GM21529 (cell line): Measurements from ENCODE around the gene DNMBP.
"Not testable (repeated sequence)": the region's sequence is repeated elsewhere in the genome, so short reads cannot be mapped to it uniquely, and the experiment has no call there.

Source experiments
- ATAC-seq: cut with Tn5 transposase; IDR thresholded peaks from one replicate; pipeline ENCODE4 v1.9.1; 2021; ENCODE audit not compliant: unreplicated experiment

The DNMBP gene

GRCh38 chr10:99870123-99870730 is 139.5 kb downstream of the DNMBP start:
- no peak for ATAC-seq

DNA sequence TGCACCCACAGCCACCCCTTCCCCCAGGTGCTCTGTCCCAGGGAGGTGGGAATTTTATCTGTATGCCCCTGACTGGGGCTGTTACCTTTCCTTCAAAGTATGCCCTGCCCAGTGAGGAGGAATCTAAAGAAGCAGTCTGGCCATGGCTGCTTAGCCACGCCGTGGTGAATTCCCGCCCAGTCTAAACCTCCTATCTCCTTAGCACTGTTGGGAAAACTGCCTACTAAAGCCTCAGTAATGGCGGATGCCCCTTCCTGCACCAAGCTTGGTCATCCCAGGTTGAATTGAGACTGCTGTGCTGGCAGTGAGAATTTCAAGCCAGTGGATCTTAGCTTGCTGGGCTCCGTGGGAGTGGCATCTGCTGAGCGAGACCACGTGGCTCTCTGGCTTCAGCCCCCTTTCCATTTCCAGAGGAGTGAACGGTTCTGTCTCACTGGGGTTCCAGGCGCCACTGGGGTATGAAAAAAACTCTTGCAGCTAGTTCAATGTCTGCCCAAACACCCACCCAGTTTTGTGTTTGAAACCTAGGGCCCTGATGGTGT is 140.1 kb downstream of the DNMBP start:
- ATAC-seq: no peak

DNA sequence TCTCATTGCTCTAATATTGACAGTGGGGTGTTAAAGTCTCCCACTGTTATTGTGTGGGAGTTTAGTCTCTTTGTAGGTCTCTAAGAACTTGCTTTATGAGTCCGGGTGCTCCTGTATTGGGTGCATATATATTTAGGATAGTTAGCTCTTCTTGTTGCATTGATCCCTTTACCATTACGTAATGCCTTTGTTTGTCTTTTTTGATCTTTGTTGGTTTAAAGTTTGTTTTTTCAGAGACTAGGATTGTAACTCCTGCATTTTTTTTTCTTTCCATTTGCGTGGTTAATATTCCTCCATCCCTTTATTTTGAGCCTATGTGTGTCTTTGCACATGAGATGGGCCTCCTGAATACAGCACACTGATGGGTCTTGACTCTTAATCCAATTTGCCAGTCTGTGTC is 142.5 kb downstream of the DNMBP start:
- not testable (repeated sequence) for ATAC-seq

DNA sequence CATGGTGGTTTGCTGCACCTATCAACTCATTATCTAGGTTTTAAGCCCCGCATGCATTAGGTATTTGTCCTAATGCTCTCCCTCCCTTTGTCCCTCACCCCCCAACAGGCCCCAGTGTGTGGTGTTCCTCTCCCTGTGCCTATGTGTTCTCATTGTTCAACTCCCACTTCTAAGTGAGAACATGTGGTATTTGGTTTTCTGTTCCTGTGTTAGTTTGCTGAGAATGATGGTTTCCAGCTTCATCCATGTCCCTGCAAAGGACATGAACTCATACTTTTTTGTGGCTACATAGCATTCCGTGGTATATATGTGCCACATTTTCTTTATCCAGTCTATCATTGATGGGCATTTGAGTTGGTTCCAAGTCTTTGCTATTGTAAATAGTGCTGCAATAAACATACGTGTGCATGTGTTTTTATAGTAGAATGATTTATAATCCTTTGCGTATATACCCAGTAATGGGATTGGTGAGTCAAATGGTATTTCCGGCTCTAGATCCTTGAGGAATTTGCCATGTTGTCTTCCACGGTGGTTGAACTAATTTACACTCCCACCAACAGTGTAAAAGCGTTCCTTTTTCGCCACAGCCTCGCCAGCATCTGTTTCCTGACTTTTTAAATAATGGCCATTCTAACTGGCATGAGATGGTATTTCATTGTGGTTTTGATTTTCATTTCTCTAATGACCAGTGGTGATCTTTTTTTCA is 146.1 kb downstream of the DNMBP start:
- ATAC-seq: not testable (repeated sequence)

DNA sequence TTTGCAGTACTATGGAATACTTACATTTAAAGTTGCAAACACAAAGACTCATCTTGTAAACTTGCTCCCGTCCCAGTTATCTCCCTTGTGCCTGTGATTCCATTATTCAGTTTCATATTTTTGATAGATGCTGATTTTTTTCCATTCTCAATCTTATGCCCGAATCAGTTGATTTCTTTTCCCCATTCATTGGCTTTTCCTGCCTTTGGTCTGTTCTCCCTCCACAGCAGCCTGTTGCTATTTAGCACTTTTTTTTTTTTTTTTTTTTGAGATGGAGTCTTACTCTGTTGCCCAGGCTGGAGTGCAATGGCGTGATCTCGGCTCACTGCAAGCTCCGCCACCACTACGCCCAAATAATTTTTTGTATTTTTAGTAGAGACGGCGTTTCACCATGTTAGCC is 149.3 kb downstream of the DNMBP start:
- no peak for ATAC-seq

- ATAC-seq: no peak
Measured at GRCh38 chr10:99859585-99859984, 150.2 kb downstream of the DNMBP start.

DNA sequence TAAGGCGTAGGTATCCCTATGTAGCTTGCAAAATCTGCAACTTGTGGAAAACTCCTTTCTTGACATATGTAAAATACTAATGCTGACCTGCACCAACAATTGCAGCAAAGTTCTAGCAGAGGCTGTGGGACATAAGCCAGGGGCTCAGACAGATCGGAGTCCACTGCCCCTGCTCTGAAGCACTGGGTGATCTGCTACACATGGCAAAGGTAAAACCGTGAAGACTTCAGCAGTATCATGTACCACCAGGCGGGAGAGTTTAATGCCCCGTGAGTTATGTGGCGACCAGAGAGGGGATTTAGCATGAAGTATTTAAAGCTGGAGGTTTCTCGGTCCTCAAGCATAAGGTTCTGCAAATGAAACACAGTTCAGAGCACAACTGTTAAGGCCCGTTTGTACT is 150.9 kb downstream of the DNMBP start:
- ATAC-seq: no peak

DNA sequence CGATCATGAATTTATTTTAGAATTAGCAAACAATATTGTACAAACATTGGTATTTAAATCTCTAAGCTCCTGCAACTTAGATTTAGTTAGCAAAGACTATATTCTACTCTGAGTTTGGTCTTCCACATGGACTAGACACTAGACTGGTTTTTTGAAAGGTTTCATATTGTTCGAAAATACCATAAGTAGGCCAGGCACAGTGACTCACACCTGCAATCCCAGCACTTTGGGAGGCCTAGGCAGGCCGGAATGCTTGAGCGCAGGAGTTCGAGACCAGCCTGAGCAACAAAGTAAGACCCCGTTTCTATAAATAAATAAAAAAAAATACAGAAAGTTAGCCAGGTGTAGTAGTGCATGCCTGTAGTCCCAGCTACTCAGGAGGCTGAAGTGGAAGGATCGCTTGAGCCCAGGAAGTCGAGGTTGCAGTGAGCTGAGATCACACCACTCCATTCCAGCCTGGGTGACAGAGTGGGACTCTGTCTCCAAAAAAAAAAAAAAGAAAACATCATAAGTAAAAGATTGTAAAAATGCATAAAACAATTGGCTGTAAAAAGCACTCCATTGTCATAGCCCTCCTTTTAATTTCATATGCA is 154.2 kb downstream of the DNMBP start:
- ATAC-seq: no peak

- ATAC-seq: no peak
Measured at GRCh38 chr10:99854860-99855259, 154.9 kb downstream of the DNMBP start.

DNA sequence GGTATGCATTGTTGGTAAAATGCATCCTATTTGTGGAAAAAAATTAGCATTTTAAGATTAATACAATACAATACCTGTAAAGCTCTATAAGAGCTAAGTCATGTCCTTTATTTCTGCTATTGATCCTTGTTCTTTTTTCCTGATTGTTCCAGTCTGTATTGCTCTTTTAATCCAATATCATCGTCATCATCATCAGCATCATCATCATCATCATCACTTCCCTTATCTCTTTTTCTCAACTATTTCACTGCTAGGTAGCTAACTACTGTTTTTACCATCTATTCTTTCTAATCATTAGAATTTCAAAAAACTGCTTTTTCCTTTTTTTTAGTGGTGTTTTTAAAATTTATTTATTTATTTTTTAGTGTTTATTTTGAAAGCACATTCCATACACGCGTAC is 156.1 kb downstream of the DNMBP start:
- no peak for ATAC-seq

DNA sequence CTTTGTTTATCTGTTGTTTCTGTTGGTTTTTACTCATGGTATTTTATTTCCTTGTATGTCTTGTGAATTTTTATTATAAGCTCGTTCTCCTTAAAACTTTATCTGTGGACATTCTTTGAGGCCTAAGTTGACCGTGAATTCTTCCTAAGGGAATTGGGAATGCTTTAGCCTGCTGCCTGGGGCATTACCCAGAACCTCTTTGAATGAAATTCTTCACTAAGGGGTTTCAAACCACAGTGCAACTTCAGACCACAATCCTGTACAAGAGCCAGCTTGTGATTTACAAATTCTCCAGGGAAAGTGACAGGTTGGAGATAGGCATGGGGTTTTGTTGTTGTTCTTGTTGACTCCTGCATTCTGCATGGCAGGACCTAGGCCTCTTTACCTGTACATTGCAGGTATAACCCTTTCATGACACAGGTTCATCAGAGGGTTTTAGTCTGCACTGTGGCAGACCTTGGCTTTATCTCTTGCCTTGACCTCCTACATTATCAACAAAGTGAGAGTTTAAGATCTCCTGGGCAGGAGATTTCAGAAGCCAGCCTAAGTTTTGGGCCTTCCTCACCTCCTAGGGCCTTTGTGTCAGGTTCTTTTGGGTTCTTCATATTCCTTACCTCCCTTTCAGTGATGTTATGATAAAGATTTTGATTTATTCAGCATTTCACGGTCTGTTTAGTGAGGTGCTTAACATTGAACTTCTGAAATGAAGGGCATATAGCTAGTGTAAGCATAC is 157.1 kb downstream of the DNMBP start:
- no peak for ATAC-seq

- ATAC-seq: no peak
Measured at GRCh38 chr10:99851825-99852224, 157.9 kb downstream of the DNMBP start.

DNA sequence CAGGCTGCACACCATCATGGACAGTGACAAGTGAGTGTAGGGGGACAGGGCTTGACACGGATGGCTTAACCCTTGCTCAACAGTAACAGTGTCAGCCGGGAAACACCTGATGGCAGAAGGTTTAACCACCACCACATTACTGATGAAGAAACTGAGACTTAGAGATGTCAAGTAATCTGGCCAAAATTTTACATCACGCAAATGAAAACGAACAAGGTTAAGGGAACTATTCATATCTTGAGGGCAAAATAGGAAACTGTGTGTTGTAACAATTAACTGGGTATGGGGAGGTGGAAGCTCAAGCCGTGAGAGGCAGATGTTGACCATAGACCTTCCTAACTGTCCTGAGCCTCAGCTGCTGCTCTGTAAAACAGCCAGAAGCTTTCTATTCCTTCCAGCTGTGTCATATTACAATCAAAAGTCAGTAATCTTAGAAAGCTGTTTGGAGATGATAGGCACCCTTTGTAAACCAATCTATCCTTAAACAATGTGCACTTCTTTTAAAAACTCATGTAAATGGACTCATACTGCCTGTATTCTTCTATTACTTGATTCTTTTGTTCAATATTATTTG is 158.9 kb downstream of the DNMBP start:
- no peak for ATAC-seq

DNA sequence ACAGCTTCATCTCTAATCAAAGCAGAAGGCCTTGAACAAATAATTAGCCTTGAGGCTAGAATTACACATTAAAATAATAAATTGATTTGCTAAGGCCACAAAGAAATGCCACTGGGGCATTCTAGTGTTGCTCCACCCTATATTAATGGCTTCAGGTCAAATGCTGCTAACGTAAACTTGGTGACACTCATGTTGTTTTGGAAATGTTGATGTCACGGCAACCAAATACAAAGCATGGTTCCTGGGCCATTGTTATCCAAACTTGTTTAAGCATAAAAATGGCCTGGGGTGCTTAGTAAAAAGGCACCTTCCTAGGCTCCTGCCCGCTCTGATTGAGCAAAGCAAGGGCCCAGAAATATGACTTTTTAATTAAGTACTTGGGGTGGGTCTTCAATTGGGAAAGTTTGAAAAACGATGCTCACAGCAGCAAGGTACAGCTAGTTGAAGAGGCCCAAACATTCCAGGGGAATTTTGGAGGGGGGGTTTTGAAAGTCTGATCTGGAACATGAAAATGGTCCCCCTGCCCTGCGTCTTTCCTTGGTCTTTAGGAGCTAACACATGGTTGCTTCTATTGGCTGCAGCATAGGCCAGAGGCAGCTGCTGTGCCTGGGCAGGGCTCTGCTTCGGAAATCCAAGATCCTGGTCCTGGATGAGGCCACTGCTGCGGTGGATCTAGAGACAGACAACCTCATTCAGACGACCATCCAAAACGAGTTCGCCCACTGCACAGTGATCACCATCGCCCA is 159.6 kb downstream of the DNMBP start:
- ATAC-seq: no peak

GRCh38 chr10:99849536-99849935 is 160.2 kb downstream of the DNMBP start:
- ATAC-seq: no peak

DNA sequence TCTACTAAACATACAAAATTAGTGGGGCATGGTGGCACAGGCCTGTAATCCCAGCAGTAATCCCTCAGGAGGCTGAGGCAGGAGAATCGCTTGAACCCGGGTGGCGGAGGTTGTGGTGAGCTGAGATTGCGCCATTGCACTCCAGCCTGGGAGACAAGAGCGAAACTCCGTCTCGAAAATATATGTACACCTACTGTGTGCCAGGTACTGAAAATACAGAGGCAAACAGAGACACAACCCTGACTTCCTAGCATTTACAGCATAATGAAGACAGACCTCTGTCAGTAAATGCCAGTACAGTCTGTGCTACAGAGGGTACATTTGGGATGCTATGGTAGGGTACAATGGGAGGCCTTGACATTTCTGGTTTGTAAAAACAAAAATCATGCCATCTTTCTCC is 160.7 kb downstream of the DNMBP start:
- no peak for ATAC-seq

DNA sequence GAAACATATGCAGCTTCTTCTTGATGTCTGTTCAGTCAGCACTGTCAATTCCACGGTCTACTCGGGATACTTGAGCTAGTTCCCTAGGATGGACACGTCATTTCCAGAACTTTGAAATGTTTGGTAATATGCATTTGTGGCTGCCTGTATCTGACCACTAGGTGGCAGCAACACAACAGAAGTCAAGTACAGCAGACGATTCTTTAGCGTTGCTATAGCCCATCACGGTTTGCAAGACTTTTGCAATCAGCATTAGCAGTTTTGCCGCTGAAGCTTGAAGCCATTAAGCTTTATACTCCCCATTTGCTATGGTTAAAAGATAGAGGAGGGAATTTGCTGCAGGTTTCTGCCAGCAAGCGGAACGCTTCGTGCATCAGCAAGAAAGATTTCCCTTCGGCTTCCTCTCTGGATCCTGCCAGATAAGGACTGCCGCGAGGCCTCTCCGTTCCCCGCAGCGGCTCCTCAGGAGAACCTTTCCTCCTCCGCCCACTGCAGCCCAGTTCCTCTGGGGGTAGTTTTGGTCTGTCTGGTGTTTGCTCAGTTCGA is 163.8 kb downstream of the DNMBP start:
- peak; percentile 77 for ATAC-seq

DNA sequence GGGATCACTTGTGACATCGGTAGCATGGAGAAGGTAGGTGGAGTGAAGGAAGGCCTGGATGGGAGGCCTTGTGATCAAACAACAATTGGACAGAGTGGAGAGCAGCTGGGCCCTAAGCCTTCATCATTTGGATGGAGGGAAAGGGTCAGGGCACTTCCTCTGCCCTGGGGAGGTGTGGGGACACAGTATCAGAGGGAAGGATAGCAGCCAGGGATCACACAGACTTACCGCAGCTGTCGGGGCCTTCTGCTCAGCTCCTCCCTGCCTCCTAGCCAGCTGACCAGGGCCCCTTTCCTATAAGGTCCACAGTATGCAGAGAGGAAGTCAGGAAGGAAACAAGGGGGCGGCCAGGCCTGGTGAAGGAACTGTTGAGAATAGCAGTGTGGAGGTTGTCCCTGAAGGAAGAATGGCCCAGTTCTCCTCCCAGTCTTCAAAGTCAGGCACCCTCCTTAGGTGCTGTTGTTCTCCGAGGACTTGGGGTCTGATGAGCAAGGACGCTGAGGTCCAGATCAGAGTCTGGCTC is 165.3 kb downstream of the DNMBP start:
- no peak for ATAC-seq

DNA sequence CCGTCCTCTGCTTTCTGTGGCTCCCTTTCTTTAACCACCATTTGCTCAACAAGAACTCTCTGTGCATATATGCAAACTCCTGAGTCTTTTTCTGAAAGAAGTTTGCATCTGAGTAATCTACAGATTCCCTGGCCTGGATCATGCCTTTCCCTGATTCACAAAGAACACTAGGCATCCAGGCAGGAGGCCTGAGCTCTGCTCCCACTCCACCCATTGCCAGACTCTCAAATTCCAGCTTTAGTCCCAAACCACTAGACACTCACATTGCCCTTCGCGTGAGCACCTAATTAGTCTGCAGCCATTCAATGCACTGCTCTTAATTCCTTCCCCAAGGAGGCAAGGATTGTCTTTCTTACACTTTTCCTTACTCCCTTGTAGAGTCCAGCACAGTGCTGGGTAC is 166.4 kb downstream of the DNMBP start:
- ATAC-seq: no peak

DNA sequence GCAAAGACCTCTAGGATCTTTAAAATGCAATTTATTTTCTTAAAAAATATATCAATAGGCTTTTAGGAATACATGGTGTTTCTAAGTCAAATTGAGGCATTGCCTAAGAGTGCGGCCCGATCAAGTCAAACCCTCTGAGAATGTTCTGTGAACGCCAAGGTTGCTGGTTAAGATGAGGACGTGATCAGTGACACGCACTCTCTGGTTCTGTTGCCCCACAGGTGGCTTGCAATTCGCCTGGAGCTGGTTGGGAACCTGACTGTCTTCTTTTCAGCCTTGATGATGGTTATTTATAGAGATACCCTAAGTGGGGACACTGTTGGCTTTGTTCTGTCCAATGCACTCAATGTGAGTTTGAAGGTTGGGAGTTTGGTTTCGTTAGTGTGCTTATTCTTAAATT is 168.0 kb downstream of the DNMBP start:
- ATAC-seq: no peak
